ENCODE results near the gene KCNMA1. TPM values are rescaled to one million over a fixed set of nuclear protein-coding genes. Genes with fewer than 3 reads are reported as not detected.

KCNMA1 gene
- total and polyA plus RNA-seq, 9 of the 15 experiments (the other 6 are each of a cell fraction or from before 2014, with no cell fraction given), result 0.01 to 0.95 (median 0.15) TPM; not detected in 4

DNA sequence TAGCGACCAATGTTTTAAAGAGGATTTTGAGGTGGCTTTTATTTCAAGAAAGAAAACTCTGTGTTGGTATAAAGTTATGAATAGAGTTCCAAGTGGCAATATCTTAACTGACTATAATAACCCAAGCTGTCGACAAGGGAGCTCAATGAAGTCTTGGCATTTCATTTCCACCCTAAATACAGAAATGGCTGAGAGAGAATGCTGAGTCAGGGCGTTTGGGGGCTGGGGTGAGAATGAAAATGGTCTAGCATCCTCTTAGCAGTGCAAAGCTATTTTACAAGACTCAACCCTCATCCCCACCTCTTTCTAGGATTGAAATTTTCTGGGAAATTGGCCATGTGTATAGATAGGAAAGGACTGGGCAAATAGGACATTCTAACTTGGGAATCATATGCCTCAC is 759.1 kb downstream of the KCNMA1 start:
- Histone ChIP-seq H3K9me1 (ENCODE audit: control insufficient read depth, insufficient read depth, low read length) (no peaks in the 10 kb centered on the region), H3K4me3 (no peak overlapping the region), H3K27ac (ENCODE audit: extremely low read depth, low read depth, low read length) (no peak overlapping the region), H3K36me3 (ENCODE audit: control insufficient read depth, insufficient read depth, low read length) (no peaks in the 10 kb centered on the region), H3K79me2 (ENCODE audit: control insufficient read depth, insufficient read depth, low read length) (no peaks in the 10 kb centered on the region), H3K4me1 (replicated peaks in 1 of 2; ENCODE audit: control insufficient read depth in 2 of 2, insufficient read depth in 2 of 2, low read length in 2 of 2) (no peaks in the 10 kb centered on the region), H2AFZ (ENCODE audit: low read depth, low read length) (no peak overlapping the region), H3K9ac (ENCODE audit: insufficient read depth in 1 of 2, low read depth in 2 of 2, low read length in 2 of 2) (no peak overlapping the region), H3K9me3 (replicated peaks; ENCODE audit: control insufficient read depth, insufficient read depth, low read depth, low read length) (no peaks in the 10 kb centered on the region), H3K4me2 (ENCODE audit: insufficient read depth, low read length) (no peak overlapping the region), H4K20me1 (replicated peaks; ENCODE audit: control insufficient read depth, insufficient read depth, low read length) (no peaks in the 10 kb centered on the region), H3K27me3 (ENCODE audit: control insufficient read depth in 2 of 2, insufficient read depth in 2 of 2, low read length in 2 of 2) (no peaks in the 10 kb centered on the region)
- no peak for ATAC-seq
- WGBS (ENCODE audit: insufficient coverage, low coverage, missing lambda C conversion rate), result 0% methylated on average over 3 of the region's 3 CpGs
- no peak for DNase-seq (ENCODE audit: extremely low read depth in 1 of 4, low spot score in 3 of 4)
- intact Hi-C loops (cut with micrococcal nuclease) (no loop called here), in situ Hi-C loops (cut with MboI) (no loop called here)
- BruUV-seq (replicated peaks), result no TSS peak
- ChIA-PET POLR2A (no interaction called here), CTCF (ENCODE audit: low intra/inter-chr PET ratio) (no interaction called here)
- FAIRE-seq, result no peak
- TF ChIP-seq ZFPM2 (CRISPR knock-in tag; IDR thresholded peaks at IDR 0.05) (no peak), MAFK (IDR thresholded peaks at IDR 0.05; ENCODE audit: low read length) (peak; percentile 78), EP300 (IDR thresholded peaks at IDR 0.05; ENCODE audit: low read length) (no peak), NELFE (IDR thresholded peaks at IDR 0.05; ENCODE audit: insufficient read depth, insufficient read length) (no peak), NCOA4 (IDR thresholded peaks at IDR 0.05; ENCODE audit: partially characterized antibody) (no peak), NRF1 (conservative IDR thresholded peaks at IDR 0.05 in 1 of 2, IDR thresholded peaks at IDR 0.05 in 1 of 2) (no peak), L3MBTL2 (IDR thresholded peaks at IDR 0.05) (no peak), FIP1L1 (IDR thresholded peaks at IDR 0.05; ENCODE audit: low read depth, low read length, poor library complexity, severe bottlenecking) (no peak), TEAD4 (IDR thresholded peaks at IDR 0.05; ENCODE audit: low read length) (no peak), TEAD4 (CRISPR knock-in tag; IDR thresholded peaks at IDR 0.05; ENCODE audit: borderline replicate concordance) (no peak), DMBX1 (CRISPR knock-in tag; IDR thresholded peaks at IDR 0.05; ENCODE audit: borderline replicate concordance) (no peak), ZNF3 (CRISPR knock-in tag; IDR thresholded peaks at IDR 0.05) (no peak), C11orf30 (IDR thresholded peaks at IDR 0.05; ENCODE audit: low read depth) (peak; percentile 58), ZBTB8A (IDR thresholded peaks at IDR 0.05; ENCODE audit: partially characterized antibody) (no peak)
- TF ChIP-seq, protein P1, sequence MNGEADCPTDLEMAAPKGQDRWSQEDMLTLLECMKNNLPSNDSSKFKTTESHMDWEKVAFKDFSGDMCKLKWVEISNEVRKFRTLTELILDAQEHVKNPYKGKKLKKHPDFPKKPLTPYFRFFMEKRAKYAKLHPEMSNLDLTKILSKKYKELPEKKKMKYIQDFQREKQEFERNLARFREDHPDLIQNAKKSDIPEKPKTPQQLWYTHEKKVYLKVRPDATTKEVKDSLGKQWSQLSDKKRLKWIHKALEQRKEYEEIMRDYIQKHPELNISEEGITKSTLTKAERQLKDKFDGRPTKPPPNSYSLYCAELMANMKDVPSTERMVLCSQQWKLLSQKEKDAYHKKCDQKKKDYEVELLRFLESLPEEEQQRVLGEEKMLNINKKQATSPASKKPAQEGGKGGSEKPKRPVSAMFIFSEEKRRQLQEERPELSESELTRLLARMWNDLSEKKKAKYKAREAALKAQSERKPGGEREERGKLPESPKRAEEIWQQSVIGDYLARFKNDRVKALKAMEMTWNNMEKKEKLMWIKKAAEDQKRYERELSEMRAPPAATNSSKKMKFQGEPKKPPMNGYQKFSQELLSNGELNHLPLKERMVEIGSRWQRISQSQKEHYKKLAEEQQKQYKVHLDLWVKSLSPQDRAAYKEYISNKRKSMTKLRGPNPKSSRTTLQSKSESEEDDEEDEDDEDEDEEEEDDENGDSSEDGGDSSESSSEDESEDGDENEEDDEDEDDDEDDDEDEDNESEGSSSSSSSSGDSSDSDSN (IDR thresholded peaks at IDR 0.05; ENCODE audit: borderline replicate concordance in 1 of 2, low read depth in 2 of 2, low read length in 2 of 2), result no peak
- TF ChIP-seq, protein P2, sequence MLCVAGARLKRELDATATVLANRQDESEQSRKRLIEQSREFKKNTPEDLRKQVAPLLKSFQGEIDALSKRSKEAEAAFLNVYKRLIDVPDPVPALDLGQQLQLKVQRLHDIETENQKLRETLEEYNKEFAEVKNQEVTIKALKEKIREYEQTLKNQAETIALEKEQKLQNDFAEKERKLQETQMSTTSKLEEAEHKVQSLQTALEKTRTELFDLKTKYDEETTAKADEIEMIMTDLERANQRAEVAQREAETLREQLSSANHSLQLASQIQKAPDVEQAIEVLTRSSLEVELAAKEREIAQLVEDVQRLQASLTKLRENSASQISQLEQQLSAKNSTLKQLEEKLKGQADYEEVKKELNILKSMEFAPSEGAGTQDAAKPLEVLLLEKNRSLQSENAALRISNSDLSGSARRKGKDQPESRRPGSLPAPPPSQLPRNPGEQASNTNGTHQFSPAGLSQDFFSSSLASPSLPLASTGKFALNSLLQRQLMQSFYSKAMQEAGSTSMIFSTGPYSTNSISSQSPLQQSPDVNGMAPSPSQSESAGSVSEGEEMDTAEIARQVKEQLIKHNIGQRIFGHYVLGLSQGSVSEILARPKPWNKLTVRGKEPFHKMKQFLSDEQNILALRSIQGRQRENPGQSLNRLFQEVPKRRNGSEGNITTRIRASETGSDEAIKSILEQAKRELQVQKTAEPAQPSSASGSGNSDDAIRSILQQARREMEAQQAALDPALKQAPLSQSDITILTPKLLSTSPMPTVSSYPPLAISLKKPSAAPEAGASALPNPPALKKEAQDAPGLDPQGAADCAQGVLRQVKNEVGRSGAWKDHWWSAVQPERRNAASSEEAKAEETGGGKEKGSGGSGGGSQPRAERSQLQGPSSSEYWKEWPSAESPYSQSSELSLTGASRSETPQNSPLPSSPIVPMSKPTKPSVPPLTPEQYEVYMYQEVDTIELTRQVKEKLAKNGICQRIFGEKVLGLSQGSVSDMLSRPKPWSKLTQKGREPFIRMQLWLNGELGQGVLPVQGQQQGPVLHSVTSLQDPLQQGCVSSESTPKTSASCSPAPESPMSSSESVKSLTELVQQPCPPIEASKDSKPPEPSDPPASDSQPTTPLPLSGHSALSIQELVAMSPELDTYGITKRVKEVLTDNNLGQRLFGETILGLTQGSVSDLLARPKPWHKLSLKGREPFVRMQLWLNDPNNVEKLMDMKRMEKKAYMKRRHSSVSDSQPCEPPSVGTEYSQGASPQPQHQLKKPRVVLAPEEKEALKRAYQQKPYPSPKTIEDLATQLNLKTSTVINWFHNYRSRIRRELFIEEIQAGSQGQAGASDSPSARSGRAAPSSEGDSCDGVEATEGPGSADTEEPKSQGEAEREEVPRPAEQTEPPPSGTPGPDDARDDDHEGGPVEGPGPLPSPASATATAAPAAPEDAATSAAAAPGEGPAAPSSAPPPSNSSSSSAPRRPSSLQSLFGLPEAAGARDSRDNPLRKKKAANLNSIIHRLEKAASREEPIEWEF (CRISPR knock-in tag; IDR thresholded peaks at IDR 0.05), result no peak
